ENCODE measurements around the gene SEC16A.

Gene SEC16A

DNA sequence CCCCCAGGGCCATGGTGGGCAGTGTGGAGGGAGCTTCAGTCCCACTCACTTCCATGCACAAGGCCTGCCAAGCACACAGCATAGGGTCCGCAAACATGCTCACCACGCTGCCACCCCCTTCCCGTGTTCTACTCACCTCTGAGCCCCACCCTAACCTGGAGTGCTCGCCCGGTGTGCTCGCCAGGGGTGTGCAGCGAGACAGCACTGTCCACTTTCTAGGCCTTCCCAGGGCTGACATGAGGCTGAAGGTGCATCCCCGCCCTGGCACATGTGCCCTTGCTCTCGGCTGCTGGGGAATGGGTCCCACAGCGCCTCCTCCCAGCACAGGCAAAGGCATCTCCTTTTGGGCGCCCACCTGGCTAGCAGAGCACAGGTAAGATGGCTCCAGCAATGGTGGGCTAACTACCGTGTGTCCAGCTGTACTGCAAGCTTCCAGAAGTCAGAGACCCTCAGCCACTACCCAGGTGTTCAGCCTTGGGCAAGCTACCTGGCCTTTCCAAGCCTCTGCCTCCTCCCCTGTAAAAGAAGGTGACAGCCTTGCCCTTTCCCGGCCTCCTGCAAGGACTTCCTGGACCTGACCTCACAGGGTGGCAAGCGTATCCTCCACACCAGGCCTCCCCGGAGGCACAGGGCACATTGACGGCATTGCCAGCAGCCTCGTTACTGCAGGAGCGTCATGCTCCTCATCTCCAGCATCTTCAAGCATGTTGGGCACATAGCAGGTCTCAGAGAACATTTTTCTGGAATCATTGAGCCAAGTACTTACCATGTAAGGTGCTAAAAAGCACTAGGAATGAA lies 4.2 kb upstream of the SEC16A start:
- FAIRE-seq = no peak

DNA sequence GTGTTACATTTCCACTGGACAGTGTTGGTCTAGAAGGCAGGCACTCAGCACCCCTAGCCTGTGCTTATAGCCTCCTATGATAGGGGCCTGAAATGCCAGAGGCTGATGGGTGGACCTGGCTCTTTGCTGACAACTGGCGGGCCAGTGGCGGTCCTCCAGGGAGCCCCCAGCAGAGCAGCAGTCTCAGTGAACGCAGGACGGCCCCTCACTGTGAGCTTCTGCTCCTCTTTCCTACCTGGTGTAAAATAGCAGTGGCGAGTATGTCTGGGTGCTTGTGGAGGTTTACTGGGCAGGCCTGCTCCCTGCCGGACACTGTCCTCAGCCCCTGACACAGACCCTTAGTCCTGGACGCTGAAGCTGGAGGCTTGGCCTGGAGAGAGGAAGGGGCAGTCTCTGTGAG lies 3.3 kb upstream of the SEC16A start:
- FAIRE-seq = no peak

DNA sequence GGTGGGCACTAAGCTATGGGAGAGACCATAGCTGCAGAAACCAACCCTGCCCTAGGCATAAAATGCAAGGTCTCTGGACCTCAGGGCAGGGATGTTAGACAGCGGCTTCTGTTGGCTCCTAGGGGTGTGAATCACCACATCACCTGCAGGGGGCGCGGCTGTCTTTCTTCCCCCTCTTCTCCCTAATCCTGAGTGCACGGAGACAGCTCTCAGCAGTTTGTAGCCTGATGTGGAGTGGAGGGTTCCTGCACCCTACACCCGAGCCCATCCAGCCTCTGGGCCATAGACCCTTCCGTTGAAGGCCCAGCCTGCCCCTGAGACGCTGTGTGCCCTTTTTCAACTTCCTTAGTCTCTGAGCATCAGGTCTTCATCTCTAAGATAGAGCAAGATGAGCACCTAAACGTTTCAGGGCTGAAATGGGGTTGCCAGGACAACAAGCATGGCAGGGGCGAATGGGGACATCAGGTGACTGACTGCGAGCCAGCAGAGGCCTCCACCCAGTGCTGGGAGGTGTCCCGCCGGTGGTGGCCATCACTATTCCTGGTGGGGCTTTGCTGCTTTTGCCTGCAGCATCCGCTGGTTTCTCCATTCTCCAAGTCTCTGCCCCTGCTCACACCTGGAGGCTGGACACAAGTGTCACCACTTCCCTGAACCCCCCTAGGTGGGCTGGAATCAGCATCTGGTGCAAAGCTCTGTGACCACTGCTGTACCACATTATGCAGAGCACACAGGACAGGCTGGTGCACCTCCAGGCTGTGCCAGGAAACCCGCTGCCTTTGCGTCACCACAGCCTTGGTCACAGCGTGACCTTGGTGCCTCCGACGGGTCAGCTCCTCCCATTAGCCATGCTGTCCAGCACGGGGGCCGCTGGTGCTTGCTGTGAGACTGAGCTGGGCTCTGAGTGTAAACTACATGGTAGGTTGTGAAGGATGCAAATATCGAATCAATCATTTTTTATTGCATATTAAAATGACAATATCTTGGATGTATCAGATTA lies 2.5 kb upstream of the SEC16A start:
- peak; percentile 65 for FAIRE-seq

DNA sequence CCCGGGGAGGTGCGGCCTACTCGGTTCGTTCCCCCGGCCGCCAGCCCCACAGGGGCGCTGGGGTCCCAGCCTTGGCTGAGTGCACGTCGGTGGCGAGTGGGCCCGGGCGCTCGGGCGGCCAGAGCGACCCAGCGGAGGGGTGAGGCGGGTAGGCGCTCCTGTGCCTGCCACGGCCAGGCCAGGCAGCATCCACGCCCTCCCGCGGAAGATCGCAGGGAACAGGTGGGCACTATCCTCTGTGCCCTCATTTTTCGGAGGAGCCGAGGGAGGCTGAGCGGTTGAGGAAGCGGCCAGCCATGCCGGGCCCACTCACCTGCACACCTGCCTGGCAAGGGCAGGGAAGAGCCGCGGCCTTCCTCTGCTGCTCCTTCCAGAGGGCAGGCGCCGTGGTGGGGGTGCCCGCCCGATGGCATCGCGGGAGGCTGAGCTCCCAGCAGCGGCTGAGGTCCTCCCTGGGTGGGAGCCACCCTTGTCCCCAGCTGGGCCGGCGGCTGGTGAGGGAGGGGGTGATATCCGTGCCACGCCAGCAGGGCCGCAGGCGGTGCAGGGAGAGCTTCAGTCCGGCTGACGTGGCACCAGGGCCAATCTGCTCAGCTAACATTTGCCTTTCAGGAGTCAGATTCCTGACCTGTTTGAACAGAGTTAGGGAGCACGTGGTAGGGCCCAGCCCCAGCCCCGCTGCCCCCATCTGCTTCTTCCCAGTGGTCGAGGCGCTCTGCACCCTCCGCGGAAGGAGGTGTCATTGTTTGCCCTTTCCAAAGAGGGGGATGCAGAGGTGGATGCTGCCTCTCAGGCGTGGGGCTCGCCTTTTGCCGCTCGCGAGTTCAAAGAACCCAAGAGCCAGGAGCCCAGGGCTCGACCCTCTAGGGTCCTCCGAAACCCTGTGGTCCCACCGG lies 1.6 kb upstream of the SEC16A start:
- no peak for FAIRE-seq

DNA sequence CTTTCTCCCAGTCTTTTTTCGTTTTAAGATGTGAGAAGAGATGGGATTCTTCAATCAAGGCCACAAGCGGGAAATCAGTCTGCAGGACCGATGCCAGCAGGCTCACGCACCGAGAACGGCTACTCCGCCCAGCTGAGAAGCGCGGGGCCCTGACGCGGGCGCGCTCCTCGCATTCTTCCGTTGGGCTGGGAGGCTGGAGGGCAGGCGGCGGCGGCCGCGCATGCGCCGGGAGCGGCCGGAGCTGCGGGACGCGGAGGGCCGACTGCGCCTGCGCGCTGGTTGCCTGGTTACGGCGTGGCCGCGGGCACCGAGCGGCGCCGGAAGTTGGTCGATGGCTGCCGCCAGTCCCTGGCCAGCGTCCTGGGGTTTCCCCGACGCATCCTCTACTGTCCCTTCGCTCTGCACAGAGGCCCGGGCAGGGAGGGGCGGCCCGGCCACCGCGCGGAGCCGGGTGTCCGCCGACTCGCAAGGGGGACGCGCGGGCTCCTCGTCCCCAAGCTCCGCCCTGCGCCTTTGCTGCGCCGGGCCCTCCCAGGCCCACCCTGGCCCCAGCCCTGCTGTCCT lies 831 bp upstream of the SEC16A start:
- FAIRE-seq = no peak

DNA sequence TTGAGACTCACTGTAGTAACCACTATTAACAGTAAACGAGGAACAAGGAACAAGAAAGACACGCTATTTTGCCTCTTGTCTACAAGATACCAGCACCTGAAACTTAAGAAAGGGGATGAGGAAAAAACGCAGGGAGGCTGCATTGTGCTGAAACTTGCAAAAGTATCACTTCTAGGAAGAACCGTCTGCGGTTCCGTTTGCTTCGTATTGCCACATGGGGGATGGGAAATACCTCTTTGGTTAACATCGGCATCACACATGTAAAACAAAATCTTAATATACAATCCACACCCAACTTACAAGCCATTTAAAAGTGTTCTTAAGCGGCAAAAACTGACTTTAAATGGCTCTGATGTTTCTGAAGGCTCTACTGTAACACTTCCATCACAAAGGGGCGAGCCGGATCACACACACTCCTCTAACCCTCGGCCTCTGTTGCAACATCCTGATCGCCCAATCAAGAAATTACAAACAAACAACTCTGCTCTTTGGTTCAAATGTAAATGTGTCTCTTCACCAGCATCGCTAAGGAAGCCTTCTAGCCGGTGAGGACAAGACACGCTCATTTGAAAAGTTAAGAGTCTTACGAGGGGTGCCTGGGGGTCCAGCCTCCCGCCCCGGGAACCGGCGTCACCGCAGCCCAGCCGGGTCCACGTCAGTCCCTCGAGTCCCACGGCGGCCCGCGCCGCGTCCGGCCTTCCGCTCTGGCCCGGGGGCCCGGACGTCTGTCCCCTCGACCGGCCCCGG lies 621 bp downstream of the SEC16A start:
- no peak for FAIRE-seq

DNA sequence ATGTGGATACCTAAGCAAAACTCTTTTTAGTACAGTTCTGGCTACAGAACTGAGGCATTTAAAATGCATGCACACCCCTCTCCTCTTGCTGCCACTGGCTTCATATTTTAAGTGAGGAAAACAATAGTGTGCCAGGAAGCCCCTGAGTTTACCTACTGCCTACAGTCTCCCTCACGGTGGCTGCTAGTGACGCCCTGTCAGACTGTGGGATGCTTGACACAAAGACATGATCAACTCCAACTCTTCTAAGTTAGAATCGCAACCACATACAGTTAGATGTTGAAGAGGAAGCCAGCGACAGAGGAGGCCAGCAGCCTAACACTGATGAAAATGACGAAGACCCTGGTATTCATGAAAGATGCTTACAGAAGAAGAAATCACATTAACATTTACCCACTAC lies 1.3 kb downstream of the SEC16A start:
- no peak for FAIRE-seq

DNA sequence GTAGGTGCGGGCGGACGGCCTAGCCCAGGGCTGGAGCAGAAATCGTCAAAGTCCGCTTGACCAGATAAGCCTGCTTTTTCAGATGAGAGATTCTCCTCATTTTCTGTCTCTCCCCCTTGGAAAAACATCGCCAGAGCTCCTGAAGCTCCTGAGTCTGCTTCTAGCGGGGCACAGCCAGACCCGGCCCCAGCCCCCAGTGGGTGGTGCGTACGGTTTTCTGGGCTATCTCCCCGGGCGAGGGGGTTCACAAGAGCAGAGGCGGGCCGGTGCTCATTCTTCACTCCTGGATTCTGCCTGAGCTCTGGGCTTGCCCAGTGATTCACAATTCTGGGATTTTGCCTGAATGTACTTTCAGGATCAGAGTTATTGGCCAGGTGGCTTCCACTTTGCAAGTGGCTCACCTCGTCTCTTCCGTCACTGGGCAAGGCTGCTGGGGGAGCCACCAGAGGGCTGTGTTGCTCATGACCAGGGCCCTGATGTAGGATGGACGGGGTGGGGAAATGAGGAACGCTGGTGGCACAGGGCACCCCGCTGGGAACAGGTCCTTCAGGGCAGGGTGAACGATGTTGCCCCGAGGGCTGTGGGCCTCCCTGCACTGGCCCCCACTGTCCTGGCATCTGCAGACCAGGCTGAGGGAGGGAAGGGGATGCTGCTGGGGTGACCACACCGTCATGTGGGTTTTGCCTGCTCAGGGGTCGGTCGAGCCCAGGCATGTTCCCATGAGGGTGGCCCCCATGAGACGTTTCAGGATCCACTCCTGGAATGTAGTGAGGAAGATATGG lies 6.3 kb downstream of the SEC16A start:
- FAIRE-seq = no peak

DNA sequence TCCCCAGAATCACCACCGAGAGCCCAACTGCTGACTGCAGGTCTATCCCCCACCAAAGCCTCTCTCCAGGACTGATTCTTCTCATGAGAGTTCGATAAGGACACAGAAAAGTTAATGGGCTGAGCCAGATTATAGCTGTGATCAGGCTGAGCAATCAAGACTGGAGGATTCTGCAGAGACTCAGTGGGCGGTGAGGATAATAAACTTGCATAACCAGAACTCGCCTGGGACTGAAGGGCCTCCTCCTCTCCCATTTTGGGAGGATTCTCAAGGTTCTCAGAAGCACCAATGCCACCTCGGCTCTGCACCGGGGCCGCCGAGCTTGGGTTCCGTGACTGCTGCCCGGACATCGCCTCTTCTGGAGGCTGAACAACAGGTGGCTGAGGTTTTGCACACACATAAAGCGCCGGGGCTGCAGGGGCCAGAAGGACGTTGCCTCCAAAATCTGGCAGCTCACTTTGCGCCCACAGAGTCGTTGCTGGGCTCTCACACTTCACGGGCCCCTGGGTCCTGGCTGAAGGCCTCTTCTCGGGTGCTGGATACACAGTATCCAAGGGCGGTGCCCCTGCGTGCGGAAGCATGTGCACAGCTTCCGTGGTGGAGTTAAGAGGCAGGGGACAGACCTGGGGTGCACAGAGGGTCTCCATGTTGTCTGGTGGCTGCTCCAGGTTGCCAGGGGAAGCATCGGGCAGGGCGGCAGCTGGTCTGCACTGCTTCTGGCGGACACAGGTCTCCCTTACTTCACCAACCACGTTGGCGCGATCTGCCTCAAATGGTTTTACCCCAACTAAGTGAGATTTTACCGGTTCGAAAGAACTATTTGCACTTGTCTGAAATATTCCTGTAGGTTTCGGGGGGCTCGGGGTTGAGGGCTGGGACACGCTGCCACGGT lies 7.6 kb downstream of the SEC16A start:
- FAIRE-seq = no peak

DNA sequence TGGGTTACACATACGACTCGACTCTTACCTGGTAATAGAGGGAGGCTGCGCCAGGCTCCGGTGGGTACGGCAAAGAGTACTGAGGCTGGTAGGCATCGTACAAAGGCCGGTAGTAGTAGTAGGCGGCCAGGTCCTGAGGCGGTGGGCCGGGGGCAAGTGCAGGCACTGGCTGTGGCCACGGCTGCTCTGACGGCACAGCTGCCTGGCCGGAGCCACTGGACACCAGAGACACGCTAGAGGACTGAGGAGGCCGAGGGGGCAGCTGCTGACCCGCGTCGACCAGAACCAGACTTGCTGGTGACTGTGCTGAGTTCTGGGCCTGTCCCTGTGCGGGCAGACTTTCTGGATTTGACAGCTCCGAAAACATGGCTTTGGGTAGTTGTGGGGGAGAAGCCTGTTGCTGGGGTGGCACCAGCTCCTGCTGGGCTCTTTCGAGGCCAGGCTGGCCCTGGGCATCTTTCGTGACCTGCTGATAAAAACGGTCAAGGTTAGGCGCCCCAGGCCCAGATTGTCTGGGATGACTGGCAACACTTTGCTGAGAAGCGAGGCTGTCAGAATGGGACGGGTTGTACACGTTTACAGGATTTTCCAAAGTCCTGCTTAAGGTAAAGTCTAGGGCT lies 8.7 kb downstream of the SEC16A start:
- FAIRE-seq = no peak

DNA sequence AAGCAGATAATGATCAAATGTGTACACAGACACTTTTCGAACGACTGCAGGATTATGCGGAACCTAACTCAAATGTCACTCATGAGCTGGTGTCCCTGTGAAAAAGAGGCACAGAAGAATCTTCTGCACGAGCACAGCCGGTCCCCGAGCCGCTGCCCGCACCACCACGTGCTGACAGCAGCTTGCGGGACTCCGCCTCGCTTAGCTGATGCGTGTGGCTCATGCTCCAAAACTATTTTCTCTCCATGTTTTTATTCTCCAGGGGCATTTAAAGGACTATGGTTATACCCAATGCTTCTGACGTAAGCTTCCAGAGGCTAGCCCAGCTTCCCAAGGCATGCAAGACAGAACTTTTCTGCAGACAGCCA lies 9.5 kb downstream of the SEC16A start:
- FAIRE-seq = no peak

DNA sequence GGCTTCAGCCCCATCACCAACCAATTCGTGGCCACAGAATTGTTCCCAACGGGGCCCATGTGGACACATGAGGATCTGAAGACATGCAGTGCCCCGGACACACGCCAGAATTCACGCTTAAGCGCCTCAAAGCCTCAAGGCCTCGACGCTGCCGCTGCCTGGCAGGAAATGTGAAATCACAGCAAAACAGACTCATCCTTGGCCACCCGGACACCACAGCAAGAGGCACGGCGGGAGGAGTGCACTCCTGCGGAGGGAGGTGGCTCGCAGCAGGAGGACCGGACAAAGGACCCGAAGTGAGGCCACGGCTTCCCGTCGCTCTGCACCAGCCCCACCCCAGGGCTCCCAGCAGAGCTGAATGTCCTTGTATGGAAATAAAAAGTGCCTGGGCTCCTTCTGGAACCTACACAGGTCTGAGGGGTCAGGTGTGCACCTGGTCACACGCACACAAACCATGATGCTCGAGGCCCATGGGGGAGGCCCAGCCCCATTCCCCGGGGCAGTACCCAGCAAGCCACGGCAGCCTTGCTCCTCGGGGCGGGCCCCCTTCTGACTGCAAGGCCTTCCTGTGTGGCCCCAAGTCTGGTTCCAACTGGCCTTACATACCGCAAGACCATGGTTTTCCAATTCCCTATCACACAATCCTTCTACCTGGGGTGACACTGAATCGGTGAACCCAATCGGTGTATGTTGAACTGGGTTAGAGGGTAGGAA lies 10.0 kb downstream of the SEC16A start:
- FAIRE-seq = no peak

DNA sequence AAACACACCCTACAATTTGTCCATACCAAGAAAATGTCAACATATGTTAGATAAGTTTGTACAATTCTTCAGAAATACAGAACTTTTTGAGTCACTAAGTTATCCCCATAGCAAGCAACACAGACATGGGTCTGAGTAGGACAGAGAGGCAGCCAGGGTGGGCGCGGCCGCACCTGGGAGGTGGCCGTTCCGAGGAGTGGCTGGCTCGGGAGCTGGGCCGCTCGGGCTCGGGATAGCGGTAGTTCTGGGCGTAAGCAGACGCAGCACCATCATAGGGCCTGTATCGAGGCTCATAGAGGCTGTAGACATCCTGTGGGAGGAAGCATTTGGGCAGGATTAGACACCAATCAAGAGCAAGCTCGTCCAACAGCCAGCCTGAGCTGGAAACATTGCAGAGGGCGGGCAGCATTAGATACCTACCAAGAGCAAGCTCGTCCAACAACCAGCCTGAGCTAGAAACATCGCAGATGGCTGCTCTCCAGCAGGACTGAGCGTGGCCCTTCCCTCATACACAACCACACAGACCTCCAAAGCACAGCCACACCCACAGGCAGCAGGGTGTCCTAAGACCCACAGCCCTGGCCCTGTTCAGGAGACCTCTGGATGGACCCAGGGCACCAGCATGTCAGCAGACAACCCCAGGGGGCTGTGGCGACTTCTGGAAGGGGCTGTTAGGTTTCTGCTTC lies 10.9 kb downstream of the SEC16A start:
- FAIRE-seq = no peak

DNA sequence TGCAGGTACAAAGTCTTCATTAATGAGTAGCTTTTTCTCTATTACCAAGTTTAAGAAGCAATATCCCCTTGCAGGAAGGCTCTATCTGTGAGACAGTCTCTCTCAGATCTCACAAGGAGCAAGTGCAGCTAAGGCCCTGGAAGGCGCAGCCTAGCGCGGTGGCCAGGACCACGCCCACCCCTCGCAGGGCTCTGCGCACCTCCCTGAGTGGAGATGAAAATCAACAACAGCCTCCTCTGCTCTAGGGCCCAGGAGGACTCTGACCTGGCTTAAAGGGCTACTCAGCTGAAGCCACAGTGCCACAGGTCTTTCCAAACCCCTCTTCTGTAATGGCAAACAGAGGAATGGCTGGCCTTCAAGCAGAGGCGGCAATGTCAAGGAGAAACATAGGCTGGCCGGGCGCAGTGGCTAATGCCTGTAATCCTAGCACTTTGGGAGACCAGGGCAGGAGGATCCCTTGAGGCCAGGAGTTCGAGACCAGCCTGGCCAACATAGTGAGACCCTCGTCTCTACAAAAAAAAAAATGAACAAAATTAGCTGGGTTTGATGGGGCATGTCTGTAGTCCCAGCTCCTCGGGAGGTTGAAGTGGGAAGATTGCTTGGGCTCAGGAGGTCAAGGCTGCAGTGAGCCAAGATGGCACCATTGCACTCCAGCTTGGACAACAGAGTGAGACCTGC lies 11.9 kb downstream of the SEC16A start:
- FAIRE-seq = no peak

DNA sequence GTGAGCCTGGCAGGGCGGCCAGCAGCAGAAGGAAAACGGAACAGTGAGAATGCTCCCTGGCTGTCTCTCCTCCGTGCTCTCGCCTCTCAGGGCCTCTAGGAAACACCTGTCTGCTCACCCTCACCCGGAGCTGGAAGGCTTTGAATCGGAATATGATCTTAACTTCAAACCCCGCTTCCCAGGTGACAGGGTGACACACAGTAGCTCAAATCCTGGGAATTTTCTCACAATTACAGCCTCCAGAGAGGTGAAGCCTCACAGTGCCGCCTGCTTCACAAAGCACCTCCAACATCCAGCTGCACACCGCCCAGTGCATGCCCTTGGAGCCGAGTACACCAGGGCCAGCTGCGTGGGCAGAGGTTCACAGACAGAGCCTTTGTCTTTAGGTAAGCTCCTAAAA lies 12.5 kb downstream of the SEC16A start:
- no peak for FAIRE-seq

DNA sequence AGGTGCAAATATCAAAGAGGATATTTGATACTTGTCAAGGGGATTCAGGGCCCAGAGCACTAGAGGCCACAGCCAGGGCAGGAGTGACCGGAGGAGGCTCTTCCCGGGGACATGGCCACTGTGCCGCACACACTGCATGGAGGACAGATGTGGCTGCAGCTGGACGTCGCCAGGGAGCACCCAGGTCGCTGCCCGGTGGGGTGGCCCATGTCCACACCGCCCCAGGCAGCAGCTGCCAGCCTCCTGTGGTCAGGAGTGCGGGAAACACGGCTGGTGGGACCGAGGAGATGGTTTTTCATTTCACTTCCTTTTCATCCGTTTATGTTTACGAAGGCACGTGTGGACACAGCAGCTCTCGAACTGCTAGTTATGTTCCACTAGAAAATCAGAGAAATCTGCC lies 15.1 kb downstream of the SEC16A start:
- no peak for FAIRE-seq

DNA sequence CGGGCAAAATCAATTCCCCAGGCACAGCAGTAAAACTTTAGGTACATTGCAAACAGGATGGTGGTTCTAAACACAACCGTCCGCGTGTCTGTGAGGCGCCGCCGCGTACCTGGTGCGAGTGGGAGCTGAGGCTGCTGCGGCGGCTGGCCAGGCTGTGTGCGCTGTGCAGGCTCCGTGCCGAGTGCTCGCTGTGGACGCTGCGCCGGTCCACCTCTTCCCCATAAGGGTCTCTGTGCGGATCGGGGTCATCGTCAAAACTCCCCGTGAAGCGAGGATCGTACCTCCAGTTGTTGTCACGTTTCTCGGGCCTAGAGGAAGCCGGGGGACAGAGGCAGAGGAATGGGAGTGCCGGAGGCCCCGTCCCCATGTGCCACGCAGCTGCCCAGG lies 16.7 kb downstream of the SEC16A start:
- FAIRE-seq = no peak
